Measurements from ENCODE around the gene CTNNA3. TPM values are rescaled to one million over a fixed set of nuclear protein-coding genes. Genes with fewer than 3 reads are reported as not detected.

CTNNA3 gene
- total and polyA plus RNA-seq, 4 donors = 0.16 to 2.4 (median 1.4) TPM

- no peaks in the 10 kb centered on the region for H3K36me3 ChIP-seq (ENCODE audit: control insufficient read depth in 4 of 4, insufficient read depth in 3 of 4, low read depth in 1 of 4, low read length in 3 of 4)
- no peak overlapping the region for H3K27ac ChIP-seq (ENCODE audit: low read depth in 1 of 2, low read length in 2 of 2)
- TF ChIP-seq JUND (IDR thresholded peaks at IDR 0.05) = no peak
- TF ChIP-seq, protein P1, sequence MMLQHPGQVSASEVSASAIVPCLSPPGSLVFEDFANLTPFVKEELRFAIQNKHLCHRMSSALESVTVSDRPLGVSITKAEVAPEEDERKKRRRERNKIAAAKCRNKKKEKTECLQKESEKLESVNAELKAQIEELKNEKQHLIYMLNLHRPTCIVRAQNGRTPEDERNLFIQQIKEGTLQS (IDR thresholded peaks at IDR 0.05) = no peak
- no peak for TF ChIP-seq HNF4G (IDR thresholded peaks at IDR 0.05)
- TF ChIP-seq MAX (IDR thresholded peaks at IDR 0.05) = no peak
- TF ChIP-seq RXRA (IDR thresholded peaks at IDR 0.05) = no peak
- no peak for TF ChIP-seq NR2F2 (IDR thresholded peaks at IDR 0.05)
- no peak for TF ChIP-seq HNF4A (conservative IDR thresholded peaks at IDR 0.05)
- TF ChIP-seq GABPA (IDR thresholded peaks at IDR 0.05 in 1 of 2, conservative IDR thresholded peaks at IDR 0.05 in 1 of 2) = no peak
- no peak for TF ChIP-seq RAD21 (IDR thresholded peaks at IDR 0.05)
- TF ChIP-seq, protein P2, sequence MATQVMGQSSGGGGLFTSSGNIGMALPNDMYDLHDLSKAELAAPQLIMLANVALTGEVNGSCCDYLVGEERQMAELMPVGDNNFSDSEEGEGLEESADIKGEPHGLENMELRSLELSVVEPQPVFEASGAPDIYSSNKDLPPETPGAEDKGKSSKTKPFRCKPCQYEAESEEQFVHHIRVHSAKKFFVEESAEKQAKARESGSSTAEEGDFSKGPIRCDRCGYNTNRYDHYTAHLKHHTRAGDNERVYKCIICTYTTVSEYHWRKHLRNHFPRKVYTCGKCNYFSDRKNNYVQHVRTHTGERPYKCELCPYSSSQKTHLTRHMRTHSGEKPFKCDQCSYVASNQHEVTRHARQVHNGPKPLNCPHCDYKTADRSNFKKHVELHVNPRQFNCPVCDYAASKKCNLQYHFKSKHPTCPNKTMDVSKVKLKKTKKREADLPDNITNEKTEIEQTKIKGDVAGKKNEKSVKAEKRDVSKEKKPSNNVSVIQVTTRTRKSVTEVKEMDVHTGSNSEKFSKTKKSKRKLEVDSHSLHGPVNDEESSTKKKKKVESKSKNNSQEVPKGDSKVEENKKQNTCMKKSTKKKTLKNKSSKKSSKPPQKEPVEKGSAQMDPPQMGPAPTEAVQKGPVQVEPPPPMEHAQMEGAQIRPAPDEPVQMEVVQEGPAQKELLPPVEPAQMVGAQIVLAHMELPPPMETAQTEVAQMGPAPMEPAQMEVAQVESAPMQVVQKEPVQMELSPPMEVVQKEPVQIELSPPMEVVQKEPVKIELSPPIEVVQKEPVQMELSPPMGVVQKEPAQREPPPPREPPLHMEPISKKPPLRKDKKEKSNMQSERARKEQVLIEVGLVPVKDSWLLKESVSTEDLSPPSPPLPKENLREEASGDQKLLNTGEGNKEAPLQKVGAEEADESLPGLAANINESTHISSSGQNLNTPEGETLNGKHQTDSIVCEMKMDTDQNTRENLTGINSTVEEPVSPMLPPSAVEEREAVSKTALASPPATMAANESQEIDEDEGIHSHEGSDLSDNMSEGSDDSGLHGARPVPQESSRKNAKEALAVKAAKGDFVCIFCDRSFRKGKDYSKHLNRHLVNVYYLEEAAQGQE (IDR thresholded peaks at IDR 0.05) = no peak
- TF ChIP-seq SP1 (IDR thresholded peaks at IDR 0.05) = no peak
- no peak for TF ChIP-seq TAF1 (conservative IDR thresholded peaks at IDR 0.05)
- no peak for TF ChIP-seq CTCF (IDR thresholded peaks at IDR 0.05; ENCODE audit: low read depth, low read length, missing input control)
- TF ChIP-seq FOXA2 (IDR thresholded peaks at IDR 0.05) = no peak
- TF ChIP-seq YY1 (IDR thresholded peaks at IDR 0.05) = no peak
- no peak for TF ChIP-seq FOXA1 (IDR thresholded peaks at IDR 0.05)
- TF ChIP-seq, protein P3, sequence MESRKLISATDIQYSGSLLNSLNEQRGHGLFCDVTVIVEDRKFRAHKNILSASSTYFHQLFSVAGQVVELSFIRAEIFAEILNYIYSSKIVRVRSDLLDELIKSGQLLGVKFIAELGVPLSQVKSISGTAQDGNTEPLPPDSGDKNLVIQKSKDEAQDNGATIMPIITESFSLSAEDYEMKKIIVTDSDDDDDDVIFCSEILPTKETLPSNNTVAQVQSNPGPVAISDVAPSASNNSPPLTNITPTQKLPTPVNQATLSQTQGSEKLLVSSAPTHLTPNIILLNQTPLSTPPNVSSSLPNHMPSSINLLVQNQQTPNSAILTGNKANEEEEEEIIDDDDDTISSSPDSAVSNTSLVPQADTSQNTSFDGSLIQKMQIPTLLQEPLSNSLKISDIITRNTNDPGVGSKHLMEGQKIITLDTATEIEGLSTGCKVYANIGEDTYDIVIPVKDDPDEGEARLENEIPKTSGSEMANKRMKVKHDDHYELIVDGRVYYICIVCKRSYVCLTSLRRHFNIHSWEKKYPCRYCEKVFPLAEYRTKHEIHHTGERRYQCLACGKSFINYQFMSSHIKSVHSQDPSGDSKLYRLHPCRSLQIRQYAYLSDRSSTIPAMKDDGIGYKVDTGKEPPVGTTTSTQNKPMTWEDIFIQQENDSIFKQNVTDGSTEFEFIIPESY (IDR thresholded peaks at IDR 0.05) = no peak
- no peak for TF ChIP-seq EGR1 (IDR thresholded peaks at IDR 0.05; ENCODE audit: low read depth in 2 of 2)
- WGBS = 94% methylated on average over 1 of the region's 1 CpG
- no peak overlapping the region for H3K9ac ChIP-seq (ENCODE audit: low read depth in 1 of 2, low read length in 2 of 2)
- H3K4me1 ChIP-seq (ENCODE audit: control insufficient read depth in 4 of 4, insufficient read depth in 4 of 4, low read length in 3 of 4) = no peaks in the 10 kb centered on the region
- no peaks in the 10 kb centered on the region for H3K27me3 ChIP-seq (ENCODE audit: control insufficient read depth in 4 of 4, insufficient read depth in 4 of 4, low read length in 3 of 4)
- no peak for DNase-seq (ENCODE audit: low spot score)
- no peak overlapping the region for H3K4me3 ChIP-seq (ENCODE audit: low read depth in 1 of 3, low read length in 3 of 3)
- H3K9me3 ChIP-seq (ENCODE audit: control insufficient read depth in 4 of 4, low read length in 3 of 4) = peaks cover 0 to 3% (median 0%) of the 10 kb centered on the region in 4 donors
Measured at GRCh38 chr10:66823301-66823700, 872.7 kb downstream of the CTNNA3 start.
